Loucy (cell line): ENCODE data around the gene PACRG.

ENCODE experiments used
- EZH2phosphoT487 ChIP-seq: fragments of 200-600 bp; IDR thresholded peaks from 2 replicates; pipeline ENCODE4 v1.6.1; 2018; ENCODE audit warnings: antibody characterized with exemption, mild to moderate bottlenecking, moderate library complexity, borderline replicate concordance
- TF ChIP-seq, protein P1 (sequence below): fragments of 200-600 bp; sonication (generic); conservative IDR thresholded peaks from 2 replicates; pipeline ENCODE4 v1.5.1; 2014; ENCODE audit warnings: mild to moderate bottlenecking, antibody characterized with exemption, low read length

DNA sequence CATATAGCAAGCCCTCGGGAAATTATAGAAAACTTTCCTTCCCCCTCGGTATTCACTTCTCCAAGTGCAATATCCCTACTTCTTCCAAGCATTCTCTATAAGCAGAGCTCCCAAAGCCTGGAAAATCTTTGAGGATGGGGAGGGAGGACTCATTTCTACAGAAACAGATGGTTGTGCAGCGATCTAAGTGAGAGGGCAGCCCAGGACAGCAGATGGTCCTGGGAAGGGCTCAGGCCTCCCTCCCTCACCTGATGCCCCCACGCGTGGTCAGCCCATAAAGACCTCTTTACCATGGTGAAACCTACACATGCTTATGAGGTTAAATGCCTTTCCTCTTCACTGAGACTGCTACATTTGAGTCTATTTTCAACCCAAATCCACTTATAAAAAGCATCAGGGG is 367.1 kb downstream of the PACRG start:
- TF ChIP-seq, protein P1, sequence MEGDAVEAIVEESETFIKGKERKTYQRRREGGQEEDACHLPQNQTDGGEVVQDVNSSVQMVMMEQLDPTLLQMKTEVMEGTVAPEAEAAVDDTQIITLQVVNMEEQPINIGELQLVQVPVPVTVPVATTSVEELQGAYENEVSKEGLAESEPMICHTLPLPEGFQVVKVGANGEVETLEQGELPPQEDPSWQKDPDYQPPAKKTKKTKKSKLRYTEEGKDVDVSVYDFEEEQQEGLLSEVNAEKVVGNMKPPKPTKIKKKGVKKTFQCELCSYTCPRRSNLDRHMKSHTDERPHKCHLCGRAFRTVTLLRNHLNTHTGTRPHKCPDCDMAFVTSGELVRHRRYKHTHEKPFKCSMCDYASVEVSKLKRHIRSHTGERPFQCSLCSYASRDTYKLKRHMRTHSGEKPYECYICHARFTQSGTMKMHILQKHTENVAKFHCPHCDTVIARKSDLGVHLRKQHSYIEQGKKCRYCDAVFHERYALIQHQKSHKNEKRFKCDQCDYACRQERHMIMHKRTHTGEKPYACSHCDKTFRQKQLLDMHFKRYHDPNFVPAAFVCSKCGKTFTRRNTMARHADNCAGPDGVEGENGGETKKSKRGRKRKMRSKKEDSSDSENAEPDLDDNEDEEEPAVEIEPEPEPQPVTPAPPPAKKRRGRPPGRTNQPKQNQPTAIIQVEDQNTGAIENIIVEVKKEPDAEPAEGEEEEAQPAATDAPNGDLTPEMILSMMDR, result no peak
- no peak for TF ChIP-seq EZH2phosphoT487
